NOMO-1 (cell line): ENCODE results near the gene RASL11A.
A peak's percentile ranks its signal among the peaks of the same experiment; 100 is the strongest.
"Not testable (repeated sequence)": the region's sequence is repeated elsewhere in the genome, so short reads cannot be mapped to it uniquely, and the experiment has no call there.

Experiments
- DNase-seq, 2 experiments: peaks; one replicate each; lab custom pipeline; 2025; ENCODE audit not compliant: unreplicated experiment in 2 of 2; lab: John Stamatoyannopoulos, UW

The RASL11A gene, protein sequence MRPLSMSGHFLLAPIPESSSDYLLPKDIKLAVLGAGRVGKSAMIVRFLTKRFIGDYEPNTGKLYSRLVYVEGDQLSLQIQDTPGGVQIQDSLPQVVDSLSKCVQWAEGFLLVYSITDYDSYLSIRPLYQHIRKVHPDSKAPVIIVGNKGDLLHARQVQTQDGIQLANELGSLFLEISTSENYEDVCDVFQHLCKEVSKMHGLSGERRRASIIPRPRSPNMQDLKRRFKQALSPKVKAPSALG

GRCh38 chr13:27270594-27271520, at the start of gene RASL11A:
TSS of gene RASL11A (plus strand) at chr13:27270830. CDS start at chr13:27270945, 115 bp downstream.
- peak; percentile 76 to 80 for DNase-seq

DNA sequence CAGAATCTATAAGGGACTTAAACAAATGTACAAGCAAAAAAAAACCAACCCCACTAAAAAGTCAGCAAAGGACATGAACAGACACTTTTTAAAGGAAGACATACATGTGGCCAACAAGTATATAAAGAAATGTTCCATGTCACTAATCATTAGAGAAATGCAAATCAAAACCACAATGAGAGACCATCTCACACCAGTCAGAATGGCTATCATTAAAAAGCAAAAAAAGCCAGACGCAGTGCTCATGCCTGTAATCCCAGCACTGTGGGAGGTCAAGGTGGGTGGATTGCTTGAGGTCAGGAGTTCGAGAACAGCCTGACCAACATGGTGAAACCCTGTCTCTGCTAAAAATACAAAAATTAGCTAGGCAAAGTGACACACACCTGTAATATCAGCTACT, 48.5 kb upstream of the RASL11A start:
- not testable (repeated sequence) for DNase-seq

- DNase-seq = no peak
Measured at GRCh38 chr13:27226991-27227390, 43.6 kb upstream of the RASL11A start.

GRCh38 chr13:27228131-27228530, 42.5 kb upstream of the RASL11A start:
- DNase-seq = no peak

DNA sequence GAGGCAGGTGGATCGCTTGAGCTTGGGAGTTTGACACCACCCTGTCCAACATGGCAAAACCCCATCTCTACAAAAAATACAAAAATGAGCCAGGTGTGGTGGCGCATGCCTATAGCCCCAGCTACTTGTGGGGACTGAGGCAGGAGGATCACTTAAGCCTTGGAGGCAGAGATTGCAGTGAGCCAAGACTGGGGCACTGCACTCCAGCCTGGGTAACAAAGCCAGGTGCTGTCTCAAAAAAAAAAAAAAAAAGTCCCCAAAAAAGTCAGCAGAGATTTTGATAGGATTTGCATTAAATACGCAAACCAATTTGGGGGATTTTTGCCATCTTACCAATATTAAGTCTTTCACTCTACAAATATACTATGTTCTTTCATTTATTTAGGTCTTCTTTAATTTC, 41.0 kb upstream of the RASL11A start:
- no peak for DNase-seq

GRCh38 chr13:27233964-27234363, 36.7 kb upstream of the RASL11A start:
- DNase-seq = no peak

DNA sequence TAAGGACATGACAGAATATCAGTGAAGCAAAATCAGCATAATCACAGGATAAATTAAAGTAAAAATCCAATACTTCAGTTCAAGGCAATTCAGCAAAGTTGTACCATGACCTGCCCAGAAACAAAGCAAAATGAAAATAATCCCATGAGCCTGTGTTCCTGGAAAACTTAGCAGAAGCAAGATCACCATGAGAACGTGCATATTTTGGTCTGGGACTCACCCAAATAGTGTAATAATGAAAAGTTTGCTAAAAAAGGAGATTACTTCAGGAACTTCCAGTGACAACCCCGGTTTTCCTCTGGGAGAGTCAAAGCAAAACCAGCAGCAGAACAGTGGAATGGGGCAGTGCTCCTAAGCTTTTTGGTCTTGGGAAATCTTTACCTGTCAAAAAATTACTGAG, 34.2 kb upstream of the RASL11A start:
- DNase-seq = no peak

GRCh38 chr13:27242702-27243101, 27.9 kb upstream of the RASL11A start:
- no peak for DNase-seq

DNA sequence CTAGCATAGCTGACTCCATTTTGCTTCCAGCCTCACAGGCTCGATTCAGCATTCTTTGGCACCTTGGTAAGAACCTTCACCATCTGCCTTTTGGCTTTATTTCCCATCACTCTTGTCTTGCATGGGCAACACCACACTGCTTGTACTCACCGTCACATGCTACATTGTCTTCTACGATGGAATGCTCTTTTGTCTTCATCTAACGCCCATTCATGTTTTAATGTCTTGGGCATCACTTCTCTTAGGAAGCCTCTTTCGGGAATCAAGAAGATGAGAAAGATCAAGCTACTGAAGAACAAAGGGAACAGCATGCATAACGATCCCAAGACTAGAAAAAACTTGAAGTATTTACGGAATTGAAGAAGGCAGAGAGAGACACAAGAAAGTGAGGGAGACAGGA, 25.0 kb upstream of the RASL11A start:
- DNase-seq = no peak

GRCh38 chr13:27250833-27251165, 19.8 kb upstream of the RASL11A start:
- DNase-seq = peak in 1 of 2 experiments; percentile 45

DNA sequence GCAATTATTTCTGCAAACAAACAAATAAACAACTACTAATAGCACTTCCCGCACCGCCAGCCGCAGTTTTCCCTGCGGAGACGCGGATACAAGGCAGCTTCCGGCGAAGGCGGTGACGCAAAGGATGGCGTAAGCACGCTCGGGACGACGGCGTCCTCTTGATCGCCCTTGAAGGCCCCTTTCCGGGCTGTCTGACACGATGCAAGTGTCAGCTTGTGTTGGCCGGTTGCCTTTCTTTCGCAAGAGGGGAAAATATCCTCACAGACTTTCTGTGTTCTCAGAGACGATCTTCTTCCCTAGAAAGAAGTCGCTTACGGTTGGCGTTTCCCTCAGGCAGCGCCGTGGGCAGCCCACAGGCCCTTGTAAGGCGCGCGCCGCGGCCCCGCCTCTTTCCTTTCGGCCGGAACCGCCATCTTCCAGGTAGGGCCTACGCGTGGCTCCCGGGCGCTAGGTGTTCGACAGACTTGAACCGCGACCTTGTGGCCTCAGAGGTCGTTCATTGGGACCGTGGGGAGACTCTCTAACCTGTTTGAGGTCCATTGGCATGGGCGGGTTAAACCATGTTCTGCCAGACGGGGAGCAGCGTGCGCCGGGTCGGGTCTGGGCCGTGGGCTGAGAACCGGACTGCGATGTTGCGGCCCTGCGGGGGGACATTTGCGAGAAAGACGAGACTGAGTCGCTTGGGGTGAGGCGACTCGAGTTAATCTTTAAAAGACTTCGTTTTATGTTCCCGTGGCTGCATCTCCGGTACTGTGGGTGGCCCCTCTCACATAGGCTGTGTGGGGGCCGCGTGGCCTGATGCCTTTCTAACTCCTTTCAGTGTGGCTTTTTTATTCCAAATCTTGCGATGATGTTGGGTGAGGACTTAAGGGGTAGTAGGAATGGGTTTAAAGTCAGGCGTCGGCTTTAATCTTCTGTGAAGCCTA, 19.2 kb upstream of the RASL11A start, which contains the start of gene RPL21:
RPL21 (plus strand) TSS at position 393 of the 926 bp plus-strand sequence. CDS start 2,219 bp downstream, outside the sequence.
- DNase-seq = peak; percentile 98

GRCh38 chr13:27252467-27252866, 18.2 kb upstream of the RASL11A start:
- DNase-seq = no peak

- no peak for DNase-seq
Measured at GRCh38 chr13:27257233-27257568, 13.4 kb upstream of the RASL11A start.

GRCh38 chr13:27257648-27258253, 12.9 kb upstream of the RASL11A start:
- DNase-seq = no peak

GRCh38 chr13:27258637-27259386, 11.8 kb upstream of the RASL11A start:
- DNase-seq = no peak

- peak; percentile 66 to 97 for DNase-seq
Measured at GRCh38 chr13:27259831-27260230, 10.8 kb upstream of the RASL11A start.

DNA sequence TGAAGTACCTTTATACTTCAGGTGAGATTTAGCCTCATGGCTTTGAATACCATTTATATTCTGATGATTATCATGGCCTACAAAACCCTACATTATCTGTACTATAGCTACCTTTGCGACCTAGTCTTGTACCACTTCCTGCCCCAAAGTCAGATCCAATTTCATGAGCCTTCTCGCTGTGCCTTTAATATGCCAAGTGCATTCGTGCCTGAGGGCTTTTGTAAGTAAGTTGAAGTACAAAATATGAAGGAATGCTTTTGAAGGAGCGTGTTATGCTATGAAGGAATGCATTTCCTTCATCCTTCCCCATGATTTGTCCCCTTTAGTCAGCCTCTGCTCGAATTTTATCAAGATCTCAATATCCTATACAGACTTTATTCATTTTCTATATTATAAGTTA, 9.2 kb upstream of the RASL11A start:
- DNase-seq = no peak

GRCh38 chr13:27263438-27263837, 7.2 kb upstream of the RASL11A start:
- no peak for DNase-seq

GRCh38 chr13:27264181-27264580, 6.4 kb upstream of the RASL11A start:
- DNase-seq = no peak

- no peak for DNase-seq
Measured at GRCh38 chr13:27264648-27265047, 6.0 kb upstream of the RASL11A start.
